ENCODE measurements around the gene TMEM51.

Gene TMEM51

DNA sequence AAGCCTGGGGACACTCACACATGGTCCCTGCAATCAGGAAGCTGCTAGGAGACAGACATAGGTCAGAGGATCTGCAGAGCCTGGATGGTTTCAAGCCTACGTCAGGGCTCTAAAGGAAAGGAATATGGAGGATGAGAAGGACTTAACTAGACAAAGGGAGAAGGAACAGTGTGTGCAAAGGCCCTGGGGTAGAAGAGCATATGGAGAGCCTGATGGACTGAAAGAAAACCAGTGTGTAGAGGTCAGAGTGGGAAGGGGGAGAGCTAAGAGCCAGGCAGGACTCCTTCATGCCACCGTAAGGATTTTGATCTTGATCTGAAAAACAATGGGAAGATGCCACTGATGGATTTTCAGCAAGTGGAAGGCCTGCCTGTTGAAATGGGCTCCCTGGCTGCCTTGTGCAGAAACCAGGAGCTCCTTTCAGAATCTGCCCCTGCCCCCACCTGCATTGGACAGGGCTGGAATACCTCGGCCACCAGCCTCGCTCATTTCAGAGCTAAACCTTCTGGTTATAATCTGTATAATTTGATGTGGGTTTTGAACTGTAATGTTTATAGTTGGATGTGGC is 102.1 kb downstream of the TMEM51 start:
- DNase-seq: no peak

DNA sequence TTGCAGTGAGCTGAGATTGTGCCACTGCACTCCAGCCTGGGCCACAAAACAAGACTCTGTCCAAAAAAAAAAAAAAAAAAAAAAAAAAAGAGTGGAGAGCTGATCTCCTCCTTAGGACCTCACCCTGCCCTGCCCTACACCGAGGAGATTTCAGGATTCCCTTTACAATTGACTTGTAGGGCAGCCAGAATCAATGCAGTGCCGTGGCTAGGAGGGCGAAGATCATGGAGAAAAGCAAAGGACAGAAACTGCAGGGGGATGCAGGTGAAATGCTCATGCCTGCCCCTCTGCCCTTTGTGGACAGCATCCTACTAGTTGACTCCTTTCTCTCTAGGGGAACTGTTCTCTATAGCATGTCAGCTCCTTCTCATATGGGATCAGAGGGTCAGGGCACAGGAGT is 103.0 kb downstream of the TMEM51 start:
- no peak for DNase-seq

DNA sequence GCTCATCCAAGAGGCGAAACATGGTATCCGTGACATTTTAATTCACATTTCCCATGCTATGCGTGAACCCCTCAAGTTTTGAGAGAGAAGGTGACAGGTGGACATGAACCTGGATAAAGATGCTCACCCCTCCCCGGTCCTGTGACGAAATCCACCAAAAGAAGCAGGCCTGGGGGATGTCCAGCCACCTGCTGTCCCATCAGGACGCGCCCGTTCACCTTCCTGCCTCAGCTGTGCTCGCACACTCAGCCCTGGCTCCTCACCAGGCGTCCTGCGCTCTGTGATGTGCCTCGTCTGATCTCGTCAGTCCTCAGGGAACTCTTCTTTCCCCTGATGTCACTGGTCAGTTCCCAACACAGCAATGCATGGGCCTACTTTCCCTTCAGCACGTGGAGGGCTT is 103.8 kb downstream of the TMEM51 start:
- no peak for DNase-seq

- no peak for DNase-seq
Measured at GRCh38 chr1:15258833-15259621, 105.5 kb downstream of the TMEM51 start.

- DNase-seq: no peak
Measured at GRCh38 chr1:15259622-15260007, 106.1 kb downstream of the TMEM51 start.

DNA sequence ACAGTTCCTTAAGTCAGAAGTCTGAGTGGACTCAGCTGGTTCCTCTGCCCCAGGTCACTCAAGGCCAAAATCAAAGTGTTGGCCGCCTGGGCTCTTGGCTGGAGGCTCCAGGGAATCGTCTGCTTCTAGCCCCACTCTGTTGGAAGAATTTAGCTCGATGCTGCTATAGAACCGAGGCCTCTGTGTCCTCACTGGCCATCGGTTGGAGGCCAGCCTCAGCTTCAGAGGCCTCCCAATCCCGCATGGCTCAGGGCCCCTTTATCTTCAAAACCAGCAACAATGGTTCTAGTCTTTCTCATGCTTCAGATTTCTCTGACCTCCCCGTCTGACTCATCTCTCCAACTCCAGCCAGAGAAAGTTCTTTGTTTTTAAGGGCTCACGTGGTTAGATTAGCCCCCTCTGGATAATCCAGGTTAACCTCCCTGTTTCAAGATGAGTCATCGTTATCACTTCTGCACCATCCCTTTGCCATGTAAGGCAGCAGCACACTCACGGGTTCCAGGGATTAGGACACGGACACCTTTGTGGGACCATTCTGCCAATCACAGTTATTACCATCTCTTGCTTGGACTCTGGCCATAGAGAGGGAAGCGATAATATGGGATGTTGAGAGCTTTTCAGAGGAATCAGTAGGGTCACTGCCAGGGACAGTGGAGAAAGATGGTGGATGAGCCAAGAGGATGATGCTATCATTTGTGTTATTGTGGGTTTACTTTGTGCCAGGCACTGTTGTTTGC is 107.0 kb downstream of the TMEM51 start:
- DNase-seq: peak; percentile 22

DNA sequence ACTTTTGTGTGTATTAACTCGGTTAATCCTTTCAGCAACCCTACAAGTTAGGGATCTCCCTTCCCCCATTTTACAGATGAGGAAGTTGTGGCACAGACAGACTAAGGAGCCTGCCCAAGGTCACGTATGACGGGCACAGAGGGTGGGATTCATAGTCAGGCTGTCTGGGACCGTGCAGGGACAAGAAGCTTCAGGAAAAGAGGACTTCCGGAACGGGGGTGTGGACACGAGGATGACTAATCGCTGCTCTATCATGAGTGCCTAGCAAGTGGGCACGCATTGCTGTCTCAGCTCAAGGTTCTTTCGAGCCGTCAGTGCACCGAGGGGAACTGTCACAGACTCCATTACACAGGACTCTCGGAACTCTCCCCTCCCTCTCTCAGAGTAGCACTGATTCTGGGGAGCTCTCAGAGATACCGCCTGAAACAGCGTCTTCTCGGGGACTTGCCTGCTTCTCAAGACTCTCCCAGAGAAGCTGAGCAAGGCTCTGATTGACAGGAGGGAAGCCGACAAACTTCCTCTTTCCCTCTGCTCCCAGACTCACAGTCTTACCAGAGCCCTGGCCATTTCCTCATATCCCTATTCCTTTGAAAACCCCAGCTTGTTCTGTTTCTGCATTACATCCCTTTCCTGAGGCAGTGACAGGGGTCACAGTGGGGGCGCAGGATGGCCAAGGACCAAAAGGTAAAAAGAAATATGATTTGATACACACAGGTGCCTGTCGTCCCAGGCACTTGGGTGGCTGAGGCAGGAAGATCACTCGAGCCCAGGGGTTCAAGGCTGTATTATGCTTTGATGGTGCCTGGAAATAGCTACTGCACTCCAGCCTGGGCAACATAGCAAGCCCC is 107.8 kb downstream of the TMEM51 start:
- DNase-seq: peak; percentile 35

- no peak for DNase-seq
Measured at GRCh38 chr1:15262003-15262377, 108.4 kb downstream of the TMEM51 start.

DNA sequence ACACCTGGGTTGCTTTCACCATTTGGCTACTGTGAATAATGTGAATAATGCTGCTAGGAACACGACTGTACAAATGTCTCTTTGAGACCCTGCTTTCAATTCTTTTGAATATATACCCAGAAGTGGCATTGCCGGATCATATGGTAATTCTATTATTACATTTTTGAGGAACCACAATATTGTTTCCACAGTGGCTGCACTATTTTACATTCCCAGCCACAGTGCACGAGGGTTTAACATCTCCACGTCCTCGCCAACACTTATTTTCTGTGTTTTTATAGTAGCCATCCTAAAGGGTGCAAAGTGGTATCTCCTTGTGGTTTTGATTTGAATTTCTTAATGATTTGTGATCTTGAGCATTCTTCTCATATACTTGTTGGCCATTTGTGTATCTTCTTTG is 109.2 kb downstream of the TMEM51 start:
- DNase-seq: no peak

GRCh38 chr1:15264769-15265168 is 111.2 kb downstream of the TMEM51 start:
- no peak for DNase-seq

All from activated CD4-positive, alpha-beta T cell treated with anti-CD3 and anti-CD28 coated beads, Interleukin-2, Interleukin-6, amounts not matched to agents 100 ng/mL and 50 ng/mL, durations not matched to agents 16 hours and 8 hours (primary cell).